Measurements from ENCODE around the gene CCDC7. TPM values are rescaled to one million over a fixed set of nuclear protein-coding genes. Genes with fewer than 3 reads are reported as not detected.

CCDC7 gene
- total and polyA plus RNA-seq, 8 donors = 1.0 to 27.2 (median 5.3) TPM

- intact Hi-C loops (cut with DNase I; ENCODE audit: low total_unique reads) = no loop called here
- TF ChIP-seq POLR2A (IDR thresholded peaks at IDR 0.05) = no peak
- TF ChIP-seq POLR2AphosphoS5 (IDR thresholded peaks at IDR 0.05) = no peak
- no peak for TF ChIP-seq EP300 (IDR thresholded peaks at IDR 0.05)
- no peak for TF ChIP-seq CTCF (IDR thresholded peaks at IDR 0.05)
- Histone ChIP-seq H3K4me3 (no peak overlapping the region), H3K36me3 (no peaks in the 10 kb centered on the region), H3K27ac (no peak overlapping the region), H3K27me3 (no peaks in the 10 kb centered on the region), H3K9me3 (no peaks in the 10 kb centered on the region), H3K4me1 (no peaks in the 10 kb centered on the region)
- no peak for DNase-seq
- WGBS, 5 donors = 69 to 88% (median 83%) methylated on average over 2 of the region's 2 CpGs
These were observed 42.8 kb upstream of the CCDC7 start for GRCh38 chr10:32403091-32403490.

- WGBS, 5 donors = 85 to 96% (median 91%) methylated on average over 5 of the region's 5 CpGs
These were observed 37.2 kb upstream of the CCDC7 start for GRCh38 chr10:32408690-32409089.

GRCh38 chr10:32409741-32410140, 36.2 kb upstream of the CCDC7 start:
- Histone ChIP-seq H3K27me3 (no peaks in the 10 kb centered on the region), H3K27ac (no peak overlapping the region), H3K36me3 (no peaks in the 10 kb centered on the region), H3K4me3 (no peak overlapping the region), H3K9me3 (no peaks in the 10 kb centered on the region), H3K4me1 (peaks cover 0 to 13% (median 6%) of the 10 kb centered on the region in 4 donors)
- intact Hi-C loops (cut with DNase I; ENCODE audit: low total_unique reads) = no loop called here
- 65 to 81% (median 77%) methylated on average over 3 of the region's 3 CpGs for WGBS, 5 donors
- TF ChIP-seq POLR2AphosphoS5 (IDR thresholded peaks at IDR 0.05) (no peak), POLR2A (IDR thresholded peaks at IDR 0.05) (no peak), CTCF (IDR thresholded peaks at IDR 0.05) (no peak), EP300 (IDR thresholded peaks at IDR 0.05) (no peak)
- no peak for DNase-seq

More at GRCh38 chr10:32408690-32409089, 37.2 kb upstream of the CCDC7 start:
- Histone ChIP-seq H3K36me3 (no peaks in the 10 kb centered on the region), H3K9me3 (no peaks in the 10 kb centered on the region), H3K27ac (no peak overlapping the region), H3K27me3 (no peaks in the 10 kb centered on the region), H3K4me3 (no peak overlapping the region), H3K4me1 (peaks cover 0 to 13% (median 6%) of the 10 kb centered on the region in 4 donors)
- TF ChIP-seq CTCF (IDR thresholded peaks at IDR 0.05) = no peak
- TF ChIP-seq EP300 (IDR thresholded peaks at IDR 0.05) = no peak
- TF ChIP-seq POLR2A (IDR thresholded peaks at IDR 0.05) = no peak
- TF ChIP-seq POLR2AphosphoS5 (IDR thresholded peaks at IDR 0.05) = no peak
- DNase-seq = no peak
- intact Hi-C loops (cut with DNase I; ENCODE audit: low total_unique reads) = no loop called here

GRCh38 chr10:32410569-32410968, 35.4 kb upstream of the CCDC7 start:
- intact Hi-C loops (cut with DNase I; ENCODE audit: low total_unique reads) = no loop called here
- TF ChIP-seq EP300 (IDR thresholded peaks at IDR 0.05) = no peak
- TF ChIP-seq POLR2AphosphoS5 (IDR thresholded peaks at IDR 0.05) = no peak
- no peak for TF ChIP-seq CTCF (IDR thresholded peaks at IDR 0.05)
- TF ChIP-seq POLR2A (IDR thresholded peaks at IDR 0.05) = no peak
- Histone ChIP-seq H3K9me3 (no peaks in the 10 kb centered on the region), H3K4me1 (peaks cover 0 to 13% (median 6%) of the 10 kb centered on the region in 4 donors), H3K36me3 (no peaks in the 10 kb centered on the region), H3K4me3 (no peak overlapping the region), H3K27ac (no peak overlapping the region), H3K27me3 (no peaks in the 10 kb centered on the region)
- 95 to 97% (median 96%) methylated on average over 8 of the region's 8 CpGs for WGBS, 5 donors
- DNase-seq = no peak
